WI38 (cell line): ENCODE results near the gene GPRIN3.

Source experiments
- H3K4me3 ChIP-seq: 2 replicates; pipeline ENCODE4 v1.5.1; 2011; ENCODE audit warnings: low read depth, mild to moderate bottlenecking, control low read depth, low read length
- CTCF ChIP-seq: IDR thresholded peaks from 2 replicates; pipeline ENCODE4 v1.5.1; 2012; ENCODE audit warnings: low read depth, mild to moderate bottlenecking, control low read depth, low read length

The GPRIN3 gene

GRCh38 chr4:89307446-89308160, at the start of gene GPRIN3:
Gene GPRIN3 (minus strand): TSS chr4:89307800. CDS start chr4:89250110, 57,690 bp downstream.
- H3K4me3 ChIP-seq, result peak within 1 kb of the TSS; percentile 54
- TF ChIP-seq CTCF, result no peak

- no peak for TF ChIP-seq CTCF
- H3K4me3 ChIP-seq, result no peak overlapping the region
Observed at GRCh38 chr4:89357340-89357739, 49.7 kb upstream of the GPRIN3 start.

DNA sequence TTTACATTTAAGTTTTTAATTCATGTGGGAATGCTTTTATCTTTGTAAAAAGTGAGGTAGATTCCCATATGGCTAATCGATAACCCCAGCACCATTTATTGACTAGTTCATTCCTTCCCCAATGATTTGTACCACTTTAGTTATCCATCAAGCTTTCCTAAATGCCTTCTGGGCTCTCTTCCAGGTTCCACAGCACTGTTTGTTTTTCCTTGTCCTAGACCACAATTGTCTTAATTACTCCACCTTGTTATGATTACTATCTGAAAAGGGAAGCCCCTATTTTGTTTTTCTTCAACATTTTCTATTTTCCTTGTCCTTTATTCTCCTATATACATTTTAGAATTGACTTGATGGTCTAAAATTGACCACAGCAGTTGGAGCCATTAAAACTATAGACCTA, 48.5 kb upstream of the GPRIN3 start:
- no peak overlapping the region for H3K4me3 ChIP-seq
- TF ChIP-seq CTCF, result no peak

GRCh38 chr4:89353514-89353913, 45.9 kb upstream of the GPRIN3 start:
- H3K4me3 ChIP-seq, result no peak overlapping the region
- TF ChIP-seq CTCF, result no peak

DNA sequence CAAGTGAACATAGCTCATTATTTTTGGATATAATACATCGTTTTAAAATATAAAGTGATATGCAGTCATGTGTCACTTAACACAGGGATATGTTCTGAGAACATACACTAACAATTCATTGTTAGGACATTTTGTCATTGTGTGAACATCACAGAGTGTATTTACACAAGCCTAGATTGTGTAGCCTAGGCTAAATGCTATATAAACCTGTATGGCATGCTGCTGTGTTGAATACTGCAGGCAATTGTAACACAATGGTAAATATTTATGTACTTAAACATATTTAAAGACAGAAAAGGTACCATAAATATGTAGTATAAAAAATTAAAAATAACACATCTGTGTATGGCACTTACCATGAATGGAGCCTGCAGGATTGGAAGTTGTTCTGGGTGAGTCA, 44.9 kb upstream of the GPRIN3 start:
- H3K4me3 ChIP-seq, result no peak overlapping the region
- TF ChIP-seq CTCF, result no peak

DNA sequence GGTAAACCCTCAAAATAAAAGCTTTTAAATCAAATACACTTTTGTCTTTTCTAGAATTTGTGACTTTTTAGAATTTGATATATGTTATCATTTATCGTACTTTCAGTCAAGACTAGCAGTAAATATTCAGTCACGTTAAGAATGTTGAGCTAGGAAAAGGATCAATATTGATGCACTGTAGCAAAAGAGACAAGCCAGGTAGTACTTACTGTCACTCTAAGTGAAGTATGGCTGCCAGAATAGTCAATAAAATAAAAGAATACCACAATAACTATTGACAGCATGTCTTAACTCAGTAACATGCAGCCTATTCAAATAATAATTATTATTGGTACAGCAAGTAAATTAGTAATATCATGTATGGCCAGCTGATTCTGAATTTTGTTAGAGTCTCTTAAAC, 43.6 kb upstream of the GPRIN3 start:
- H3K4me3 ChIP-seq, result no peak overlapping the region
- TF ChIP-seq CTCF, result no peak

DNA sequence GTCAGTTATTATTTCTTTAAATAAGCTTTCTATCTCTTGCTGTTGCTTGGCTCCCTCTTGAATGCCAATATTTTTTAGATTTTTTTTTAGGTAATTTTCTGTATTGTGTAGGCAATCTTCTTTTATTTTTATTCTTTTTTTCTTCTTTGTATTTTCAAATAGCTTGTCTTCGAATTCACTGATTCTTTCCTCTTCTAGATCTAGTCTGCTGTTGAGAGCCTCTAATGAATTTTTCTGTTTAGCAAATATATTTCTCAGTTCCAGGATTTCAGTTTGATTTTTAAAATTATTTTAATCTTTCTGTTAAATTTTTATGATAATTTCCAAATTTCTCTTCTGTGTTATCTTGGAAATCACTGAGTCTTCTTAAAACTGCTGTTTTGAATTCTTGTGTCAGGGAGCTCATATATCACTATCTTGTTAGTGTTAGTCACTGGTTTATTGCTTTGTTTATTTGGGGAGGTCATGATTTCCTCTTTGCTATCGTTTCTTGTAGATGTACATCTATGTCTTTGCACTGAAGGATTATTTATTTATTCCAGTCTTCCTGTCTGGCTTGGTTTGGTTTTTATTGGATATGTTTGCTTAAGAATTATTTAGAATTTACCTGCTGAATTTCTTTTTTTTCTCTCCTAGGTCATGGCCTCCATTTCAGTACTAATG, 39.9 kb upstream of the GPRIN3 start:
- TF ChIP-seq CTCF, result no peak
- H3K4me3 ChIP-seq, result no peak overlapping the region
